NCI-H446 (cell line): ENCODE data around the gene CD300LG.
"Not testable (repeated sequence)": the region's sequence is repeated elsewhere in the genome, so short reads cannot be mapped to it uniquely, and the experiment has no call there.

Experiments
- DNase-seq, 2 experiments: peaks; one replicate each; lab custom pipeline; 2025; lab: John Stamatoyannopoulos, UW

The CD300LG gene

GRCh38 chr17:43846963-43847371 lies at the start of gene CD300LG:
CD300LG (plus strand) TSS chr17:43847176; CDS start chr17:43847217, 41 bp downstream.
- DNase-seq = no peak

- DNase-seq = not testable (repeated sequence)
Observed at GRCh38 chr17:43798024-43798423, 49.0 kb upstream of the CD300LG start.

- no peak for DNase-seq
Observed at GRCh38 chr17:43799047-43799446, 47.9 kb upstream of the CD300LG start.

GRCh38 chr17:43800736-43801135 lies 46.2 kb upstream of the CD300LG start:
- DNase-seq = no peak

GRCh38 chr17:43801844-43802243 lies 45.1 kb upstream of the CD300LG start:
- no peak for DNase-seq

- no peak for DNase-seq
Observed at GRCh38 chr17:43803758-43804157, 43.2 kb upstream of the CD300LG start.

GRCh38 chr17:43805117-43805516 lies 41.9 kb upstream of the CD300LG start:
- no peak for DNase-seq

- DNase-seq = no peak
Observed at GRCh38 chr17:43808076-43808475, 38.9 kb upstream of the CD300LG start.

- DNase-seq = no peak
Observed at GRCh38 chr17:43809121-43809520, 37.9 kb upstream of the CD300LG start.

GRCh38 chr17:43810226-43810715 lies 36.7 kb upstream of the CD300LG start:
- no peak for DNase-seq

- DNase-seq = no peak
Observed at GRCh38 chr17:43810823-43811222, 36.2 kb upstream of the CD300LG start.

- no peak for DNase-seq
Observed at GRCh38 chr17:43812396-43813265, 34.3 kb upstream of the CD300LG start.

GRCh38 chr17:43813386-43813785 lies 33.6 kb upstream of the CD300LG start:
- no peak for DNase-seq

- DNase-seq = no peak
Observed at GRCh38 chr17:43814026-43814425, 33.0 kb upstream of the CD300LG start.

- no peak for DNase-seq
Observed at GRCh38 chr17:43814714-43815113, 32.3 kb upstream of the CD300LG start.

GRCh38 chr17:43816336-43817320 lies 30.3 kb upstream of the CD300LG start:
- DNase-seq = no peak

GRCh38 chr17:43817826-43818225 lies 29.1 kb upstream of the CD300LG start:
- no peak for DNase-seq

- DNase-seq = no peak
Observed at GRCh38 chr17:43818966-43819365, 28.0 kb upstream of the CD300LG start.

- no peak for DNase-seq
Observed at GRCh38 chr17:43820759-43821158, 26.2 kb upstream of the CD300LG start.

- DNase-seq = no peak
Observed at GRCh38 chr17:43822570-43823190, 24.3 kb upstream of the CD300LG start.

GRCh38 chr17:43823350-43824084 lies 23.5 kb upstream of the CD300LG start:
- DNase-seq = no peak
